Measurements from ENCODE around the gene MATN1.

- TF ChIP-seq PPARA (CRISPR knock-in tag; IDR thresholded peaks at IDR 0.05; ENCODE audit: borderline replicate concordance) = no peak
- TF ChIP-seq SNAI2 (CRISPR knock-in tag; IDR thresholded peaks at IDR 0.05) = no peak
- TF ChIP-seq ESRRG (CRISPR knock-in tag; IDR thresholded peaks at IDR 0.05) = no peak
- TF ChIP-seq ZFP3 (CRISPR knock-in tag; IDR thresholded peaks at IDR 0.05) = no peak
- no peak for TF ChIP-seq TOX (CRISPR knock-in tag; IDR thresholded peaks at IDR 0.05; ENCODE audit: borderline replicate concordance)
- no peak for TF ChIP-seq PATZ1 (CRISPR knock-in tag; IDR thresholded peaks at IDR 0.05; ENCODE audit: borderline replicate concordance)
- TF ChIP-seq CSDC2 (CRISPR knock-in tag; IDR thresholded peaks at IDR 0.05) = no peak
These were observed 22.1 kb downstream of the MATN1 start for GRCh38 chr1:30701258-30701633.

All from SK-N-SH treated with all-trans-retinoic acid at 6 μM for 48 hours (cell line).